Measurements from ENCODE around the gene OR2T27.
"Not testable (repeated sequence)": the region's sequence is repeated elsewhere in the genome, so short reads cannot be mapped to it uniquely, and the experiment has no call there.

Gene OR2T27

DNA sequence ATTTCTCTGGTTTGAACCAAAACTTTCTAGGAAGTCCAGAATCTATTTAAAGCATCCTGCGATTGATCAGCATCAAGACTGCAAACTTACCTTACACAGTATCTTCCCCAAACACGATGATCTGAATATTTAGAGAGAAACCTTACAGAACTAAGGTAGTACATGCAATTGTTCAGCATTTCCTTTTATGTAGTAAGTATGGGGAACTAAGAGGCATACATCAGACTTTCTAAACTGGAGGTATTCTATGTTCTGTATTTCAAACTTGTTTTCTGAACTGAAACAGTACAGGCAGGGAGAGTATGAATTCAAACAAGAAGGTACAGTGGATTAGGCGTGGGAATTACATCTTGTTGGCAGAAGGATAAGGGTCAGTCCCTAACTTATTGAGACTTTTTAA lies at the start of gene OR2T27:
Gene OR2T27, minus strand, starts transcription at position 175 of the 400 bp plus-strand sequence. CDS start 4,644 bp downstream, outside the sequence.
- not testable (repeated sequence) for DNase-seq

DNA sequence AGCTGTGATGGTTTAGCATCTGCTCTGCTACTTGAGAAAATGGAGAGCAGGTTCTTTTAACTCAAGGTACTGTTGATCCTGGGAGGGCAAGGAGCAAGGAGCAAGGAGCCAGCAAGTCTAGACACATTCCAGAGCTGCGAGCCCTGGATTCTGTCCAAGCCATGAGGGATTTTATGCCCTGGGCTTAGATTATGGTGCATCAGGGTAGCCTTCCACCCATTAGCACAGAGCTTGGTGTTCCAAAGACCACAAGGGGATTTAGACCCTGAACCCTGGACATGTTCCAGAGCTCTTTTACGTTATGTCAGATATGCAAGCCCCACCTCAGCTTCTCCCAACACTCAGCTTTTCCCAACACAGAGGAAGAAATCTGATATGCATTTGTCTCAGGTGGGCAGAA lies 49.3 kb upstream of the OR2T27 start:
- no peak for DNase-seq

DNA sequence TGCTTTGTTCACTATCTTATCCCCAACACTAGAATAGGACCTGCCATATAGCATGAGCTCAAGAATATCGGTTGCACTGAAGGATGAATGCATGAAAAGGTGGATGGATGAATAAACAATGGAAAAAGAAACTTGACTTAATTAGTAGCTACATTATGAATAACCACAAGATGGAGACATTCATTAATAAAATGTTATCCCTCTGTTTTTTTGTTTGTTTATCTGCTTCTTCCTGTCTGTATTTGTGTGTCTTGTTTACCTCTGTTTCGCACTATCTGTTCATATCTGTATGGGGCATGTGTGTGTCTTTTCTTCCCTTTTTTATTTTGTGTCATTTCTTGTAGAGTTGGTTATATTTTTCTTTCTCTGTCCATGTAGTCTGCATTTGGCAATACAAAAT lies 48.3 kb upstream of the OR2T27 start:
- DNase-seq, result no peak

GRCh38 chr1:248702714-248703113 lies 47.4 kb upstream of the OR2T27 start, which contains the start of gene OR14I1:
Gene OR14I1, minus strand, starts transcription at chr1:248702766.
- no peak for DNase-seq

DNA sequence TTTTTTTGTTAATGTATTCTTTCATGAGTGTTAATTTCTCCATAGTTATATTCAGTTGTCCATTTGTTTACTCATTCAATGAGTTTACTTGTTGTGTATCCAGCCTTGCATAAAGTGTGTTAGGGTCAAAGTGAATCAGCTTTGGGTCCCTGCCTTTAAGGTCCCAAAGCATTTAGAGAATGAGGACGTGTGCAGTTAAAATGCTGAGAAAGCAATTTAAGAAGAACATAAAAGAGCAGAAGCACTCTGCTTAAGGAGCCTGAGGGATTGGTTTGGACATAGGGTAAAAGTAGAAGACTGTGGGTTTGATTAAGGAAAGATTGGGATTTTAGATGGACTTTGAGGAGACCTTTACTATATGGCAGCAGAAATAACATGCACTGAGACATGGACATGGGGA lies 43.8 kb upstream of the OR2T27 start:
- DNase-seq, result no peak

DNA sequence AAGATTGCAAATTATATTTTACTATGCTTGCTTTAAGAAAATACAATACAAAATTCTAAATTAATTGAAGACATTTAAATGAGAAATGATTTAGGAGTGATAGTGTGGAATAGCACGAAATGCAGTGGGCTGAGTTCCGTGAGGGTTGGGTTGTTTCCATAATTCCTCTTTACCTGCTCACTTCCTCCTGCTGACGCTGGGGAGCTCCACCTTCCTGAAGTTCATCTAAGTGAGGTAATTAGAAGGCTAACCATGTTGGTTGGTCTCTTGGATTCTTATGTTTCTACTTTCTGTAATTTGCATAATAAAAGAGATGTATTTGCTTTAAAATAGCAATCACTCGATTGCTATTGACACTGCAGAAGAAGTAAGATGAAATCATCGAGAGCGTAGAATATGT lies 42.6 kb upstream of the OR2T27 start:
- no peak for DNase-seq

DNA sequence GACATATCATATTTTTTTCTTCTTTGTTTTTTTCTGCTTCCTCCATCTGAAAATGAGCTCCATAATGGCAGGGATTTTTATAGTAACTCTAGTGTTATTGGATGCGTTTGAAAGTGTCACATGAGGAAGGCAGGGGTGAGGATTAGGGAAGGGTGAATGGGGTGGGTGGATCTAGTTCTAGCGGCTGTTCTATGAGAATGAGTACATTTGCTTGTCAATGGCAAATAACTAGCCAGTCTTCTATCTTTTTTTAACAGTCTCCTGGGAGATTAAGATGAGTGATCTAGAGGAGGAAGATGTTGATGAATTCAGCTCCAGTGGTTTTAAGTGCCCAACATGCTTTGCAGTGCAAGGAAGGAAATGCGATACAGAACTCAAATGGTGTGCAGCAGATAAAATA lies 41.4 kb upstream of the OR2T27 start:
- no peak for DNase-seq

GRCh38 chr1:248696261-248696660 lies 40.9 kb upstream of the OR2T27 start:
- no peak for DNase-seq

GRCh38 chr1:248695451-248696132 lies 40.3 kb upstream of the OR2T27 start:
- DNase-seq, result no peak

DNA sequence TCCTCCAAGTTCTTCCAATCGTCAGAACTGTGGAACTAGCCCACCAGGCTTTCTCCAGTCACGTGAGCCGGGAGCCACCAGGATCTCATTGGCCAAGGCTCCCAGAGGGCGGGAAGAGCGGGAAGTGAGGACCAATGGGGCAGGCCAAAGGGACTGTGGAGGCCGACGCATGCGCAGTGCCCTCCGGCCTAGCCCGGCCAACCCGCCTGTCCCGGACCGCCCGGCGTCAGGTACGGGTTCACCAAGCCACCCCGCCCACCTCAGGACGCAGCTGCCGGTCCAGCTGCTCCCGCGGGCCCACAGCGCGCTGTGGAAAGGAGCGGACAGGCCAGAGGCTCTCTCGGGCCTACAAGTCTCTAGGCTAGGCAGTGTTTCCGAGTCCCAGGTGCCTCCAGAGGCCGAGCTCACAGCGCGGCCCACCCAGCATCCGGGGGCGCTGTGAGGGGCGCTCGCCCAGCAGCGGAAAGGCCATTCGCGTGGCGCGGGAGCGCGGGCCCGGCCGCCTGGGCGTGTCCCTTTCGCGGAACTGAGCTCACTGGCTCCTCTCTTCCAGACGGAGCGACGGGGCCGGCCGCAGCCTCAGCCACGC lies 36.3 kb upstream of the OR2T27 start:
- DNase-seq, result no peak

GRCh38 chr1:248688527-248689298 lies 33.4 kb upstream of the OR2T27 start:
- no peak for DNase-seq

GRCh38 chr1:248686815-248687214 lies 31.5 kb upstream of the OR2T27 start:
- no peak for DNase-seq

GRCh38 chr1:248681651-248682050 lies 26.3 kb upstream of the OR2T27 start:
- no peak for DNase-seq

GRCh38 chr1:248670003-248670402 lies 14.7 kb upstream of the OR2T27 start:
- no peak for DNase-seq

GRCh38 chr1:248663453-248664328 lies 8.4 kb upstream of the OR2T27 start:
- not testable (repeated sequence) for DNase-seq

DNA sequence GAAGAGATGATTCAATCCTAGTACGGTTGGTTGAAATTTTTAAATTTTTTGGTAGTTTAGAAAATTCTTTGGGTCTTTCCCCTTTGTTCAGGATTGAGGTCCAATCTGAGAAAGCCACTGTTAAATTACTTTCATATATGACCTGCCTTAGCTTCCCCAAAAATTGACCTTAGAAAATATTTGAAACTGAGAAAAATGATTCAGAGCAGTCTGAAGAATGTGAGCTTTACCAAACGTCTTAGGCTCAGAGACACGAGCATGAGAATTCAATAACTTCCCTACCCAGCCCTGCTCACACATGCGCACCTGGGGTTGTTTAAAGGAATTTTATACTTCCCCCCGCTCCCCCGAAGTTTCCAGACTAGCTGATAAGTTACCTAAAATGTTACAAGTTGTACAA lies 1.5 kb upstream of the OR2T27 start:
- DNase-seq, result not testable (repeated sequence)

DNA sequence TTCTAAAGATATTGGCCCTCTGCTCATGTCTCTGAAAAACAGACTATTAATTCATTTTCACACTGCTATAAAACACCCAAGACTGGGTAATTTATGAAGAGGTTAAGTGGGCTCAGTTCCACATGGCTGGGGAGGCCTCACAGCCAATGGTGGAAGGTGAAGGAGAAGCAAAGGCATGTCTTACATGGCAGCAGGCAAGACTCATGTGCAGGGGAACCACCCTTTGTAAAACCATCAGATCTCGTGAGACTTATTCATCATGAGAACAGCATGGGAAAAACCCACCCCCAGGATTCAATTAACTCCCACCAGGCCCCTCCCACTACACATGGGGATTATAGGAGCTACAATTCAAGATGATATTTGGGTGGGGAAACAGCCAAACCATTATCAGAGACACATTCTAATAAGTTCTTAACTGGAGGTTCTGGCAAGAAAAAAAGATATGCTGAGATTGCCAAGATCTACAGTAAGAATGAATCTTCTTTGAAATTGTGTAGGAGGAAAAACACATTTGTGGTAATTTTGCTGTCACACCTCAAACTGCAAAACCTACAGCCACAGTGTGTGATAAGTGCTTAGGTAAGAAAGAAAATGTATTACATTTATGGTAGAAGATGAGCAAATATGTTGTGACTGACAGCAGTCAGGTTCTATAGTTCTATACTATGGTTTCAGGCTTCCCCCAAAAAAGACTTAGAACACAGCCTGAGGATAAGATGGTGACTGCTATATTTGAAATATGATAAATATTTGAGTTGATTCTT lies 6.4 kb downstream of the OR2T27 start:
- DNase-seq, result not testable (repeated sequence)

DNA sequence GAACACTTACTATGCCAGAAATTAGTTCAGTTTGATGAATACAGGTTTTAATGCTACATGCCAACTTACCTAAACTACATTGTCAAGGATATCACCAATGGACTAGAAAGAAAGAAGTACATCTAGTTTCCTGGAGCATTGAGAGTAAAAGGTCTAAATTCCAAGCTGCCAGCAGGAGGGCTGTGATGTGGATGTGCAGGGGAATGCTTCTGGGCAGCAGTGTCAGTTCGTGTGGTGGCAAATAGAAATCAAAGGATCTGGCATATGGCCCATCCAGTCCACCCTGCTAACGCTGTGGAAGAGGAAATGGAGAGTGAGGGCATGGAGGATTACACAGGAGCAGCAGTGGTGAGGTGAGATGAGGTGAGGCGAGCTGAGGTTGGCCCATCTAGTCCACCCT lies 10.2 kb downstream of the OR2T27 start, which contains the start of gene OR2T35:
Gene OR2T35, minus strand, starts transcription at position 101 of the 400 bp plus-strand sequence. CDS start 6,020 bp downstream, outside the sequence.
- not testable (repeated sequence) for DNase-seq

DNA sequence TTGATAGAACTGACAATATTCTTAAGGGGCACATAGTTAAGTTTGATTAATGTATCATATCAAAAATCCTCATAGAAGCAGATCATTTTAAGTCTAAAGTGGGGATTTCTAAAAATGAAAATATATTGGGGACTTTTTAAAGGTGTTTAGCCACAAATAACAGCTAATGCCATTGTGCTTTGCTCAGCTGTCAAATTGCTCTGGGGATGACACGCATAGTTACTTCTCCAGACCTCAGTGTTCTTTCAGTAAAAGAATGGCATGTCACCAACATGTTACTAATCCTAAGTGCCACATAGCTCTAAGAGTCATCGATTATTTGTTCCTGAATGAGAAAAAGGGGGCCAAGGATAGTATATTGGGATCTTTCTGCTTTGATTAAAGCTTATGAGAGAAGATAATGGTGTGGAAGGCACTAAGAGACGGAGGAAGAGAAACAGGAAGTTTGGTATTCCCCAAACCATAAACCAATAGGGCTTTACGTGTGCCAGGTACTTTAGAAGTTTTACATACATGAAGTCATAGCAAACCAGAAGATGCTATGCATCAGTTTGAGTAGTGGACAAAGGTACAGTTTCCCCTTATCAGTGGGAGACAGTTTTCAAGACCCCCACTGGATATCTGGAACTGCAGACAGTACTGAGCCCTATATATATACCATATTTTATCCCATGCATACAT lies 12.2 kb downstream of the OR2T27 start:
- DNase-seq, result not testable (repeated sequence)

DNA sequence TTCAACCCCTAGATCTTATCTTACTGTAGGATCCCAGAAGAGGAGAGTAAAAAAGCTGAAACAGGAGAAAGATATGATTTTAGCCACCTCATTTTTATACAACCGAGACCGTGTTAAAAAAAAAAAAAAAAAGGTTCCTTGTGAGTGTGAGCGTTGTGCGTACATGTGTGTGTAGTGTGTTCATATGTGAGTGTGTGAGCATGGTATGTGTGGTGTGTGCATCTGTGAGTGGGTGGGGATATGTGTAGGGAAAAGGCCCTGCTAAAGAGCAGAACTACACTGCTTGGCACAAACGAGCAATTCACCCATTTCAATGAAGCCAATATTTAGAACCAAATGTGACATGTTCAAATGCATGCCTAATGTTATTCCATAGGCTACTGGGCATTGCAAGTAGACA lies 13.7 kb downstream of the OR2T27 start:
- not testable (repeated sequence) for DNase-seq

DNA sequence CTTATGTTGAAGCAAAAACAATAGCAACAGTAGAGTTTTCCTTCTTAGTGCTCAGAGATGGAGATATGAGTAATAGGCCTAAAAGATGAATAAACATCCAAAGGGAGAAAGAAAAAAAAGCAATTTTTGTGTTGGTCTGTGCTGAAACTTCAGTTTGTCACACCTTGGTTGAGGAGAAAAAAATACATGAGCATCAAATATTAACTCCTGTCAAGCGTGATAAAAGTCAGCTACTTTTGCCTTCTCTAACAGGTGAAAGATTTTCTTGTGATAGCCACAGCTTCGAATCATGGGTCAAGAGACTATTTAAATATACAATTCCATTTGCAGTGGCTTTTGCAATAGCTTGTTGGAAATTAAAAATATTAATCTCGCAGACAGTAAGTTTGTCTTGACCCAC lies 14.4 kb downstream of the OR2T27 start:
- DNase-seq, result not testable (repeated sequence)
